Parathyroid adenoma (tissue), 2 donors: ENCODE data around the gene DGLUCY.
A peak's percentile ranks its signal among the peaks of the same experiment; 100 is the strongest.

ENCODE experiments used
- H2AFZ ChIP-seq: fragments of 300-600 bp; sonication (generic); one replicate; pipeline ENCODE4 v1.7.0; 2017; ENCODE audit warnings: antibody characterized with exemption, mild to moderate bottlenecking
- H3K27ac ChIP-seq: fragments of 300-600 bp; sonication (generic); one replicate; pipeline ENCODE4 v1.7.0; 2017
- H3K27me3 ChIP-seq: fragments of 300-600 bp; sonication (generic); one replicate; pipeline ENCODE4 v1.7.0; 2017; ENCODE audit warnings: low read length; ENCODE audit not compliant: control insufficient read depth, insufficient read depth
- H3K36me3 ChIP-seq: fragments of 300-600 bp; sonication (generic); one replicate; pipeline ENCODE4 v1.7.0; 2017; ENCODE audit warnings: low read length; ENCODE audit not compliant: control insufficient read depth, insufficient read depth
- H3K4me1 ChIP-seq: fragments of 300-600 bp; sonication (generic); one replicate; pipeline ENCODE4 v1.7.0; 2017; ENCODE audit warnings: control low read depth
- H3K4me2 ChIP-seq: fragments of 300-600 bp; sonication (generic); one replicate; pipeline ENCODE4 v1.7.0; 2017; ENCODE audit warnings: low read length
- H3K4me3 ChIP-seq: fragments of 300-600 bp; sonication (generic); one replicate; pipeline ENCODE4 v1.7.0; 2017; ENCODE audit warnings: low read depth, low read length
- H3K79me2 ChIP-seq: fragments of 300-600 bp; sonication (generic); one replicate; pipeline ENCODE4 v1.7.0; 2017; ENCODE audit warnings: control low read depth
- H3K9ac ChIP-seq: fragments of 300-600 bp; sonication (generic); one replicate; pipeline ENCODE4 v1.7.0; 2017; ENCODE audit warnings: mild to moderate bottlenecking
- H3K9me3 ChIP-seq: fragments of 300-600 bp; sonication (generic); one replicate; pipeline ENCODE4 v1.7.0; 2017; ENCODE audit warnings: low read length; ENCODE audit not compliant: control insufficient read depth
- CTCF ChIP-seq: fragments of 300-600 bp; sonication (generic); IDR thresholded peaks from one replicate; pipeline ENCODE4 v1.7.0; 2017; ENCODE audit warnings: antibody characterized with exemption, mild to moderate bottlenecking
- donor health status: primary hyperparathyroidism.

The DGLUCY gene

GRCh38 chr14:91249841-91250616, 136.2 kb downstream of the DGLUCY start:
- Histone ChIP-seq H3K4me3 (no peak overlapping the region), H3K4me1 (peaks cover 10% of the 10 kb centered on the region), H2AFZ (no peak overlapping the region), H3K9me3 (no peaks in the 10 kb centered on the region), H3K9ac (no peak overlapping the region), H3K79me2 (no peaks in the 10 kb centered on the region), H3K27me3 (no peaks in the 10 kb centered on the region), H3K27ac (no peak overlapping the region), H3K36me3 (no peaks in the 10 kb centered on the region), H3K4me2 (no peak overlapping the region)
- no peak for TF ChIP-seq CTCF

GRCh38 chr14:91250912-91251311, 137.0 kb downstream of the DGLUCY start:
- no peaks in the 10 kb centered on the region for H3K36me3 ChIP-seq
- no peaks in the 10 kb centered on the region for H3K9me3 ChIP-seq
- H2AFZ ChIP-seq: no peak overlapping the region
- H3K27me3 ChIP-seq: no peaks in the 10 kb centered on the region
- H3K79me2 ChIP-seq: no peaks in the 10 kb centered on the region
- H3K9ac ChIP-seq: no peak overlapping the region
- peaks cover 10% of the 10 kb centered on the region for H3K4me1 ChIP-seq
- no peak overlapping the region for H3K4me3 ChIP-seq
- no peak for TF ChIP-seq CTCF
- no peak overlapping the region for H3K27ac ChIP-seq
- H3K4me2 ChIP-seq: no peak overlapping the region

- Histone ChIP-seq H3K79me2 (no peaks in the 10 kb centered on the region), H3K9me3 (no peaks in the 10 kb centered on the region), H3K4me1 (peaks cover 19% of the 10 kb centered on the region), H2AFZ (peak overlapping the region; percentile 97), H3K36me3 (no peaks in the 10 kb centered on the region), H3K27me3 (no peaks in the 10 kb centered on the region), H3K4me2 (peak overlapping the region; percentile 70), H3K9ac (peak overlapping the region; percentile 82), H3K4me3 (peak overlapping the region; percentile 59), H3K27ac (peak overlapping the region; percentile 40)
- TF ChIP-seq CTCF: no peak
Measured at GRCh38 chr14:91252871-91253794, 139.3 kb downstream of the DGLUCY start.

- Histone ChIP-seq H3K27ac (peak overlapping the region; percentile 3), H3K9ac (peak overlapping the region; percentile 49), H3K4me3 (peak overlapping the region; percentile 45), H3K27me3 (no peaks in the 10 kb centered on the region), H3K36me3 (no peaks in the 10 kb centered on the region), H3K4me2 (peak overlapping the region; percentile 70), H2AFZ (peak overlapping the region; percentile 95), H3K79me2 (no peaks in the 10 kb centered on the region), H3K4me1 (peaks cover 19% of the 10 kb centered on the region), H3K9me3 (no peaks in the 10 kb centered on the region)
- no peak for TF ChIP-seq CTCF
Measured at GRCh38 chr14:91253795-91254323, 140.0 kb downstream of the DGLUCY start.
